ENCODE measurements around the gene PRCC.

PRCC gene

GRCh38 chr1:156816561-156817328 lies 49.4 kb downstream of the PRCC start, which contains the start of gene SH2D2A:
SH2D2A (minus strand) TSS chr1:156816848; CDS start chr1:156816708, 140 bp downstream.
- DNase-seq: peak; percentile 60 to 66

GRCh38 chr1:156821801-156822200 lies 54.5 kb downstream of the PRCC start:
- no peak for DNase-seq

- DNase-seq: no peak
Measured at GRCh38 chr1:156822680-156823079, 55.3 kb downstream of the PRCC start.

- DNase-seq: no peak
Measured at GRCh38 chr1:156823210-156823790, 56.0 kb downstream of the PRCC start.

GRCh38 chr1:156826630-156827029 lies 59.3 kb downstream of the PRCC start:
- DNase-seq: no peak

GRCh38 chr1:156828400-156829124 lies 61.2 kb downstream of the PRCC start:
- DNase-seq: no peak

- no peak for DNase-seq
Measured at GRCh38 chr1:156832434-156832833, 65.1 kb downstream of the PRCC start.

- no peak for DNase-seq
Measured at GRCh38 chr1:156833603-156834002, 66.3 kb downstream of the PRCC start.

GRCh38 chr1:156834322-156834721 lies 67.0 kb downstream of the PRCC start:
- no peak for DNase-seq

GRCh38 chr1:156836041-156836654 lies 68.8 kb downstream of the PRCC start:
- DNase-seq: no peak

GRCh38 chr1:156836892-156837291 lies 69.6 kb downstream of the PRCC start:
- DNase-seq: no peak

GRCh38 chr1:156838972-156839371 lies 71.6 kb downstream of the PRCC start:
- peak; percentile 22 to 35 for DNase-seq

GRCh38 chr1:156839426-156840109 lies 72.2 kb downstream of the PRCC start:
- no peak for DNase-seq

GRCh38 chr1:156840186-156840897 lies 73.0 kb downstream of the PRCC start:
- no peak for DNase-seq

GRCh38 chr1:156840898-156841279 lies 73.6 kb downstream of the PRCC start:
- no peak for DNase-seq

GRCh38 chr1:156841295-156841855 lies 74.0 kb downstream of the PRCC start:
- DNase-seq: no peak

- no peak for DNase-seq
Measured at GRCh38 chr1:156842618-156843300, 75.4 kb downstream of the PRCC start.

GRCh38 chr1:156844102-156844501 lies 76.8 kb downstream of the PRCC start:
- DNase-seq: no peak

- DNase-seq: no peak
Measured at GRCh38 chr1:156844638-156845037, 77.3 kb downstream of the PRCC start.

- no peak for DNase-seq
Measured at GRCh38 chr1:156845055-156845952, 78.0 kb downstream of the PRCC start.
